Osteocyte (in vitro differentiated cells): ENCODE results near the gene SETD2. TPM values are rescaled to one million over a fixed set of nuclear protein-coding genes. Genes with fewer than 3 reads are reported as not detected.

Experiments used
- DNase-seq: peaks from one replicate; pipeline ENCODE4 v3.0.0; 2021; ENCODE audit warnings: mixed read lengths; ENCODE audit not compliant: unreplicated experiment; ENCODE audit errors: extremely low spot score
- H3K27ac Mint-ChIP-seq: one replicate; pipeline ENCODE4 v1.8.0; 2021; ENCODE audit warnings: mild to moderate bottlenecking, mixed read lengths; ENCODE audit not compliant: unreplicated experiment
- H3K27me3 Mint-ChIP-seq: one replicate; pipeline ENCODE4 v1.8.0; 2021; ENCODE audit warnings: mixed read lengths; ENCODE audit not compliant: unreplicated experiment
- H3K36me3 Mint-ChIP-seq: one replicate; pipeline ENCODE4 v1.8.0; 2021; ENCODE audit warnings: mixed read lengths; ENCODE audit not compliant: unreplicated experiment
- H3K4me1 Mint-ChIP-seq: one replicate; pipeline ENCODE4 v1.8.0; 2021; ENCODE audit warnings: mixed read lengths; ENCODE audit not compliant: unreplicated experiment
- H3K4me3 Mint-ChIP-seq: one replicate; pipeline ENCODE4 v1.8.0; 2021; ENCODE audit warnings: mild to moderate bottlenecking, moderate library complexity, mixed read lengths; ENCODE audit not compliant: unreplicated experiment
- H3K9me3 Mint-ChIP-seq: one replicate; pipeline ENCODE4 v1.8.0; 2021; ENCODE audit warnings: mixed read lengths; ENCODE audit not compliant: unreplicated experiment
- total RNA-seq: library from RNA; stranded (reverse); gene quantifications from 2 replicates; pipeline ENCODE4 v1.2.1, GENCODE V29; 2021
- TF ChIP-seq, protein P1 (sequence below): fragments of 200-600 bp; sonication (generic); IDR thresholded peaks from 2 replicates; pipeline ENCODE4 v1.5.0; 2021; ENCODE audit warnings: antibody characterized with exemption, mild to moderate bottlenecking, moderate library complexity

Gene SETD2
- total RNA-seq, 1 donor from 2014 or later, result 45.0 TPM

DNA sequence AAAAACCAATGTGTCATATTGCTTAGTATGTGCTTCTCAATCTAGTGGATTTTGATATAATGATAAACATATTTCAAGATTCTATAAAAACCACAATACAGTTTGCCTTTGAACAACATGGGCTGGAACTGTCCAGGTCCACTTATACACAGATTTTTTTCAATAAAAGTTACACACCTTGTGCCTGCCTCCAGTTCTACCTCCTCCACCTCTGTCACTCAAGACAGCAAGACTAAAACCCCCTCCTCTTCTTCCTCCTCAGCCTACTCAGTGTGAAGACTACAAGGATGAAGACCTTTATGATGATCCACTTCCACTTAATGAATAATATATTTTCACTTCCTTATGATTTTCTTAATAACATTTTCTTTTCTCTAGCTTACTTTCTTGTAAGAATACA lies 5.7 kb downstream of the SETD2 start:
- no peak for DNase-seq
- no peaks in the 10 kb centered on the region for H3K9me3 Mint-ChIP-seq
- H3K27ac Mint-ChIP-seq, result peak overlapping the region; percentile 27
- no peak overlapping the region for H3K4me3 Mint-ChIP-seq
- no peaks in the 10 kb centered on the region for H3K36me3 Mint-ChIP-seq
- H3K4me1 Mint-ChIP-seq, result peaks cover 67% of the 10 kb centered on the region
- TF ChIP-seq, protein P1, sequence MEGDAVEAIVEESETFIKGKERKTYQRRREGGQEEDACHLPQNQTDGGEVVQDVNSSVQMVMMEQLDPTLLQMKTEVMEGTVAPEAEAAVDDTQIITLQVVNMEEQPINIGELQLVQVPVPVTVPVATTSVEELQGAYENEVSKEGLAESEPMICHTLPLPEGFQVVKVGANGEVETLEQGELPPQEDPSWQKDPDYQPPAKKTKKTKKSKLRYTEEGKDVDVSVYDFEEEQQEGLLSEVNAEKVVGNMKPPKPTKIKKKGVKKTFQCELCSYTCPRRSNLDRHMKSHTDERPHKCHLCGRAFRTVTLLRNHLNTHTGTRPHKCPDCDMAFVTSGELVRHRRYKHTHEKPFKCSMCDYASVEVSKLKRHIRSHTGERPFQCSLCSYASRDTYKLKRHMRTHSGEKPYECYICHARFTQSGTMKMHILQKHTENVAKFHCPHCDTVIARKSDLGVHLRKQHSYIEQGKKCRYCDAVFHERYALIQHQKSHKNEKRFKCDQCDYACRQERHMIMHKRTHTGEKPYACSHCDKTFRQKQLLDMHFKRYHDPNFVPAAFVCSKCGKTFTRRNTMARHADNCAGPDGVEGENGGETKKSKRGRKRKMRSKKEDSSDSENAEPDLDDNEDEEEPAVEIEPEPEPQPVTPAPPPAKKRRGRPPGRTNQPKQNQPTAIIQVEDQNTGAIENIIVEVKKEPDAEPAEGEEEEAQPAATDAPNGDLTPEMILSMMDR, result no peak
- H3K27me3 Mint-ChIP-seq, result no peaks in the 10 kb centered on the region

- DNase-seq, result no peak
- Mint-ChIP-seq H3K4me3 (no peak overlapping the region), H3K9me3 (no peaks in the 10 kb centered on the region), H3K27ac (peak overlapping the region; percentile 68), H3K36me3 (no peaks in the 10 kb centered on the region), H3K4me1 (peaks cover 62% of the 10 kb centered on the region), H3K27me3 (no peaks in the 10 kb centered on the region)
- TF ChIP-seq, protein P1, result no peak
Observed at GRCh38 chr3:47156396-47156795, 7.5 kb downstream of the SETD2 start.

DNA sequence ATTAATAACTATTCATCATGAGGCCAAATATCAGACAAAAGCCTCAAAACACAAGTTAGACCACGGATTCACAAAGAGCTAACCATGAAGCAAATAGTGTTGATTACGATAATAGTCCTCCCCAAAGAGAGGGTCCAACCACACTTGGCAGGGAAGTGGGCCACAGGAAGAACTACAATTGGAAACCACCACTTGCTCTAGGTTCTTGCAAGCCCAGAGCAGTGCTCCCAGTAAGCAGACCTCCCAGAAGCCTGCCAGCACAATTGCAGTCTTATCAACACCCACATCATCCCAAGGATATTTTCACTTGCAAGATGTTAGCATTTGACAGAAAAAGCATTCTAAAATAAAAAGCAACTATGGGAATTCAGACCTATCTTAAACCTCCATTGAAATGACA lies 11.3 kb downstream of the SETD2 start:
- Mint-ChIP-seq H3K4me3 (no peak overlapping the region), H3K27ac (no peak overlapping the region), H3K36me3 (no peaks in the 10 kb centered on the region), H3K9me3 (no peaks in the 10 kb centered on the region), H3K27me3 (no peaks in the 10 kb centered on the region), H3K4me1 (peaks cover 43% of the 10 kb centered on the region)
- DNase-seq, result no peak
- TF ChIP-seq, protein P1, result no peak

DNA sequence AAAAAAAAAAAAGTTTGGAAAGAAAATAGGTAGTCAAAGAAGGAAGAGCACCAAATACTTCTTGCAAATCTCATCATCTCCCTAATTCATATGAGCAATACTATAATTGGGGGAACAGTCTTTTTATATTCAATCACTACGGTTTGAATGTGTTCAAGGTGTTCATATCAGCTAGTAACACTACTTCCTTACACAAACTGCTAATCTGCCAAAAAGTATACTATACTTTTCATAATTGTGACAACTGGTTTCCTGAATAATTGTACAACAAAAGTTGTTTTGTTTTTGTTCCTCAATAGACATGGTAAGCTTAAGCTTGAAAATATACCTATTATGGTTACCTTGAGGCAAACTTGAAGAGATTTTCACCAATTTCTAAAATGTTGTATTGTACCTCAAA lies 12.1 kb downstream of the SETD2 start:
- TF ChIP-seq, protein P1, result no peak
- Mint-ChIP-seq H3K27me3 (no peaks in the 10 kb centered on the region), H3K4me1 (peaks cover 43% of the 10 kb centered on the region), H3K4me3 (no peak overlapping the region), H3K9me3 (no peaks in the 10 kb centered on the region), H3K36me3 (no peaks in the 10 kb centered on the region), H3K27ac (no peak overlapping the region)
- no peak for DNase-seq

- no peak for DNase-seq
- TF ChIP-seq, protein P1, result no peak
- Mint-ChIP-seq H3K27me3 (no peaks in the 10 kb centered on the region), H3K36me3 (no peaks in the 10 kb centered on the region), H3K4me1 (peaks cover 22% of the 10 kb centered on the region), H3K4me3 (no peak overlapping the region), H3K9me3 (no peaks in the 10 kb centered on the region), H3K27ac (no peak overlapping the region)
Observed at GRCh38 chr3:47149339-47149933, 14.5 kb downstream of the SETD2 start.
